ENCODE data around the gene CSF1R. TPM values are rescaled to one million over a fixed set of nuclear protein-coding genes. Genes with fewer than 3 reads are reported as not detected.

Gene CSF1R
- polyA plus RNA-seq, 1 donor from 2014 or later = not detected

DNA sequence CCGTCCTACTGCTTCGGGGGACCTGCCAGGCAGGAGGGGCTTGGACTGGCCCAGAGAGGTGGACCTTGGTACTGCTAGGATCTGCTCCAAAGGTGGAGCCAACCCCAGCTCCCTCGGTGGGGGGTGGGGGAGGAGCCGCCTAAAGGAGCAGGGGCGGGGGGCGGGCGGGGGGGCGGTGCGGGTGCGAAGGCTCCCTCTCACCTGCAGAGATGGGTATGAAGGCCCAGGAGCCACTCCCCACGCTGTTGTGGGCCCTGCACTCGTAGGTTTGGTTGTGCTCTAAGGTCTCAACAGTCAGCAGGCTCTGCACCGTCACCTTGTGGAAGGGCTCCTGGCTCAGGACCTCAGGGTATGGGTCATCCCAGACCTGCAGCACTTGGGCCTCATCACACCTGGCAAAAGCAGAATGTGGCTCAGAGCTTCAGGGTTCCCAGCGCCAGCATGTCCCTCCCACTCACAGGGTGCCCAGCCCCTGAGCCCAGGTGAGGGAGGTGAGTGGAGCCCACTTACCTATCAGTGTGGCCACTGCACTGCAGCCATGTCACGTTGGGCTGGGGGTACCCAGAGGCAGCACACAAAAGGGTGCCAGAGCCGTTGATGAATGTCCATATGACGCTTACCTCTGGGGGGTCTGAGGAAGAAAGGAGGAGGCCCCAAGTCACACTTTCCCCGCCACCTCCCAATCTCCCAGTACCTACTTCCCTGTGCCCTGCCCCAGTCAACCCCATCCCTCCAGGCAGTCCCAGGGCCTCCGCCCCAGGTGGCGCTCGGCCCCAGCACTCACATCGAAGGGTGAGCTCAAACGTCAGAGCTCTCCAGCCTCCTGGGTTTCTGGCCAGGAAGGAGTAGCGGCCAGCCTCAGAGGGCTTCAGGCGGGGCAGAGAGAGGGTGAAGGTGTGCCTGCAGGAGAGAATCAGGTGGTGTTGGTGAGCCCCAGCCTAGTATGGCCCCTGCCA lies 16.4 kb downstream of the CSF1R start:
- no peak overlapping the region for H2AFZ ChIP-seq (ENCODE audit: low read depth, low read length)
- H3K9me2 ChIP-seq (ENCODE audit: insufficient read depth, low read length) = no peaks in the 10 kb centered on the region

DNA sequence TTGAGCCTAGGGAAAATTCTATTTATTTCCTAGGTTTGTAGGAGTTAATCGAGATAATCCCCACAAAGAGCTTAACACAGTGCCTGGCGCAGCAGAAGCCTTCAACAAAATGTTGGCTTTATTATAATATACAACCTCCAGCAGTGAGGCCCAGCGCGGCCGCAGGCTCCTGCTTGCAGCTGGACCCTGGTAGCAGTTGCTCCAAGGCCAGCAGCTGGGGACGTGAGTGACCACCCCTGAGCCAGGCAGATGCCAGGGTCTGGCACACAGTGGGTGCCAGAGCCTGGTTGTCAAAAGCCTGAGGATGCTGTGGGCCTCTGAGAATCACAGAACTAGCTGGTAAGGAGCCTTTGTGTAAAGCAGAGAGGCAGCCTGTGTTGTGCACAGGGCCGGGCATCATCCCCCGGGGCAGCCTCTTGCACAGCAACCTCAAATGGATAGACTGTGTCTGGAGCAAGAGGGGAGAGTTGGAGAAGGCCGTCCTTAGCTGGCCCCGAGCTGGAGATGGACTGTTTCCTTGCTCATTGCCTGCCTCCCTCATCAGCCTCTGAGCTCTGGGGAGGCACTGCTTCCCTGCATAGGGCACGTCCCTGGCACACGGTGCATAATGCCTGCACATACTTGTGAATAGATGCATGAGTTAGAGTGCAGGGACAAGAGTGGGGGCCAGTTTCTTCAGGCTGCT lies 17.3 kb downstream of the CSF1R start:
- Histone ChIP-seq H3K27me3 (ENCODE audit: insufficient read depth, low read depth, low read length) (no peaks in the 10 kb centered on the region), H3K4me3 (ENCODE audit: low read length) (no peak overlapping the region), H3K4me2 (ENCODE audit: low read length) (no peak overlapping the region), H3K9me2 (ENCODE audit: insufficient read depth, low read length) (no peaks in the 10 kb centered on the region), H4K20me1 (ENCODE audit: insufficient read depth) (no peaks in the 10 kb centered on the region), H3K9me3 (ENCODE audit: low read length) (no peaks in the 10 kb centered on the region), H3K36me3 (ENCODE audit: insufficient read depth, low read length) (no peaks in the 10 kb centered on the region), H2AFZ (ENCODE audit: low read depth, low read length) (no peak overlapping the region), H3K79me2 (replicated peaks; ENCODE audit: insufficient read depth, low read length) (no peaks in the 10 kb centered on the region), H3K9ac (ENCODE audit: low read length) (no peak overlapping the region), H3F3A (ENCODE audit: insufficient read depth, low read length, poor library complexity, severe bottlenecking) (no peaks in the 10 kb centered on the region), H3K27ac (ENCODE audit: low read length) (no peak overlapping the region)
- TF ChIP-seq TAF1 (IDR thresholded peaks at IDR 0.05; ENCODE audit: low read depth) = no peak
- TF ChIP-seq, protein P1, sequence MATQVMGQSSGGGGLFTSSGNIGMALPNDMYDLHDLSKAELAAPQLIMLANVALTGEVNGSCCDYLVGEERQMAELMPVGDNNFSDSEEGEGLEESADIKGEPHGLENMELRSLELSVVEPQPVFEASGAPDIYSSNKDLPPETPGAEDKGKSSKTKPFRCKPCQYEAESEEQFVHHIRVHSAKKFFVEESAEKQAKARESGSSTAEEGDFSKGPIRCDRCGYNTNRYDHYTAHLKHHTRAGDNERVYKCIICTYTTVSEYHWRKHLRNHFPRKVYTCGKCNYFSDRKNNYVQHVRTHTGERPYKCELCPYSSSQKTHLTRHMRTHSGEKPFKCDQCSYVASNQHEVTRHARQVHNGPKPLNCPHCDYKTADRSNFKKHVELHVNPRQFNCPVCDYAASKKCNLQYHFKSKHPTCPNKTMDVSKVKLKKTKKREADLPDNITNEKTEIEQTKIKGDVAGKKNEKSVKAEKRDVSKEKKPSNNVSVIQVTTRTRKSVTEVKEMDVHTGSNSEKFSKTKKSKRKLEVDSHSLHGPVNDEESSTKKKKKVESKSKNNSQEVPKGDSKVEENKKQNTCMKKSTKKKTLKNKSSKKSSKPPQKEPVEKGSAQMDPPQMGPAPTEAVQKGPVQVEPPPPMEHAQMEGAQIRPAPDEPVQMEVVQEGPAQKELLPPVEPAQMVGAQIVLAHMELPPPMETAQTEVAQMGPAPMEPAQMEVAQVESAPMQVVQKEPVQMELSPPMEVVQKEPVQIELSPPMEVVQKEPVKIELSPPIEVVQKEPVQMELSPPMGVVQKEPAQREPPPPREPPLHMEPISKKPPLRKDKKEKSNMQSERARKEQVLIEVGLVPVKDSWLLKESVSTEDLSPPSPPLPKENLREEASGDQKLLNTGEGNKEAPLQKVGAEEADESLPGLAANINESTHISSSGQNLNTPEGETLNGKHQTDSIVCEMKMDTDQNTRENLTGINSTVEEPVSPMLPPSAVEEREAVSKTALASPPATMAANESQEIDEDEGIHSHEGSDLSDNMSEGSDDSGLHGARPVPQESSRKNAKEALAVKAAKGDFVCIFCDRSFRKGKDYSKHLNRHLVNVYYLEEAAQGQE (IDR thresholded peaks at IDR 0.05; ENCODE audit: borderline replicate concordance) = no peak
- TF ChIP-seq EP300 (conservative IDR thresholded peaks at IDR 0.05; ENCODE audit: poor library complexity, severe bottlenecking) = no peak
- TF ChIP-seq POLR2AphosphoS5 (IDR thresholded peaks at IDR 0.05) = no peak
- no peak for TF ChIP-seq SMC3 (conservative IDR thresholded peaks at IDR 0.05; ENCODE audit: poor library complexity)
- TF ChIP-seq, protein P2, sequence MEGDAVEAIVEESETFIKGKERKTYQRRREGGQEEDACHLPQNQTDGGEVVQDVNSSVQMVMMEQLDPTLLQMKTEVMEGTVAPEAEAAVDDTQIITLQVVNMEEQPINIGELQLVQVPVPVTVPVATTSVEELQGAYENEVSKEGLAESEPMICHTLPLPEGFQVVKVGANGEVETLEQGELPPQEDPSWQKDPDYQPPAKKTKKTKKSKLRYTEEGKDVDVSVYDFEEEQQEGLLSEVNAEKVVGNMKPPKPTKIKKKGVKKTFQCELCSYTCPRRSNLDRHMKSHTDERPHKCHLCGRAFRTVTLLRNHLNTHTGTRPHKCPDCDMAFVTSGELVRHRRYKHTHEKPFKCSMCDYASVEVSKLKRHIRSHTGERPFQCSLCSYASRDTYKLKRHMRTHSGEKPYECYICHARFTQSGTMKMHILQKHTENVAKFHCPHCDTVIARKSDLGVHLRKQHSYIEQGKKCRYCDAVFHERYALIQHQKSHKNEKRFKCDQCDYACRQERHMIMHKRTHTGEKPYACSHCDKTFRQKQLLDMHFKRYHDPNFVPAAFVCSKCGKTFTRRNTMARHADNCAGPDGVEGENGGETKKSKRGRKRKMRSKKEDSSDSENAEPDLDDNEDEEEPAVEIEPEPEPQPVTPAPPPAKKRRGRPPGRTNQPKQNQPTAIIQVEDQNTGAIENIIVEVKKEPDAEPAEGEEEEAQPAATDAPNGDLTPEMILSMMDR (IDR thresholded peaks at IDR 0.05; ENCODE audit: poor library complexity, severe bottlenecking) = no peak
- no peak for TF ChIP-seq RAD21 (conservative IDR thresholded peaks at IDR 0.05)

More for the DNA sequence above, 16.4 kb downstream of the CSF1R start:
- Histone ChIP-seq H3K4me2 (ENCODE audit: low read length) (no peak overlapping the region), H3K4me3 (ENCODE audit: low read length) (no peak overlapping the region), H3K36me3 (ENCODE audit: insufficient read depth, low read length) (no peaks in the 10 kb centered on the region), H3K9ac (ENCODE audit: low read length) (no peak overlapping the region), H4K20me1 (ENCODE audit: insufficient read depth) (no peaks in the 10 kb centered on the region), H3K27me3 (ENCODE audit: insufficient read depth, low read depth, low read length) (no peaks in the 10 kb centered on the region), H3K9me3 (ENCODE audit: low read length) (no peaks in the 10 kb centered on the region), H3K27ac (ENCODE audit: low read length) (no peak overlapping the region), H3F3A (ENCODE audit: insufficient read depth, low read length, poor library complexity, severe bottlenecking) (no peaks in the 10 kb centered on the region), H3K79me2 (replicated peaks; ENCODE audit: insufficient read depth, low read length) (no peaks in the 10 kb centered on the region)
- TF ChIP-seq SMC3 (conservative IDR thresholded peaks at IDR 0.05; ENCODE audit: poor library complexity) = no peak
- TF ChIP-seq, protein P1 (IDR thresholded peaks at IDR 0.05; ENCODE audit: borderline replicate concordance) = no peak
- TF ChIP-seq, protein P2 (IDR thresholded peaks at IDR 0.05; ENCODE audit: poor library complexity, severe bottlenecking) = no peak
- no peak for TF ChIP-seq RAD21 (conservative IDR thresholded peaks at IDR 0.05)
- no peak for TF ChIP-seq TAF1 (IDR thresholded peaks at IDR 0.05; ENCODE audit: low read depth)
- no peak for TF ChIP-seq EP300 (conservative IDR thresholded peaks at IDR 0.05; ENCODE audit: poor library complexity, severe bottlenecking)
- TF ChIP-seq MXI1 (conservative IDR thresholded peaks at IDR 0.05; ENCODE audit: poor library complexity, severe bottlenecking) = no peak
- no peak for TF ChIP-seq POLR2AphosphoS5 (IDR thresholded peaks at IDR 0.05)
- TF ChIP-seq EZH2 (IDR thresholded peaks at IDR 0.05; ENCODE audit: borderline replicate concordance, insufficient read depth, low read length, poor library complexity, severe bottlenecking) = no peak

Measured in neural cell (in vitro differentiated cells).